ENCODE data around the gene ZG16.

- TF ChIP-seq CTCF (IDR thresholded peaks at IDR 0.05; ENCODE audit: low read depth, low read length) (no peak), EZH2phosphoT487 (IDR thresholded peaks at IDR 0.05; ENCODE audit: low read depth) (no peak)
These were observed 6.1 kb downstream of the ZG16 start for GRCh38 chr16:29784157-29784556.
